Right lung (tissue), 5 donors: ENCODE measurements around the gene TEX264. TPM values are rescaled to one million over a fixed set of nuclear protein-coding genes. Genes with fewer than 3 reads are reported as not detected.

Experiments
- DNase-seq, 2 donors: peaks; one replicate each; pipeline ENCODE4 v3.0.0-alpha.2; 2013
- polyA plus RNA-seq, 5 donors: library from polyadenylated mRNA; unstranded; fragments of 120-200 nt; gene quantifications; one replicate each; pipeline versions ENCODE4 v1.2.1 to v1.2.3, GENCODE V29; 2013; ENCODE audit warnings: inconsistent platforms in 1 of 5, low replicate concordance in 1 of 5; ENCODE audit not compliant: insufficient read length in 5 of 5, insufficient read depth in 1 of 5

The TEX264 gene
- polyA plus RNA-seq, 5 donors, result 32.4 to 41.7 (median 36.9) TPM

- no peak for DNase-seq
Measured at GRCh38 chr3:51691949-51692348, 20.9 kb downstream of the TEX264 start.

GRCh38 chr3:51692980-51693395, 21.9 kb downstream of the TEX264 start:
- DNase-seq, result no peak

- no peak for DNase-seq
Measured at GRCh38 chr3:51696954-51697353, 25.9 kb downstream of the TEX264 start.

GRCh38 chr3:51698209-51698608, 27.2 kb downstream of the TEX264 start:
- DNase-seq, result no peak

- DNase-seq, result no peak
Measured at GRCh38 chr3:51700403-51700802, 29.4 kb downstream of the TEX264 start.

- no peak for DNase-seq
Measured at GRCh38 chr3:51702156-51702555, 31.1 kb downstream of the TEX264 start.

GRCh38 chr3:51703068-51703760, 32.2 kb downstream of the TEX264 start:
- DNase-seq, result no peak

GRCh38 chr3:51703761-51704510, 32.9 kb downstream of the TEX264 start:
- DNase-seq, result no peak

- DNase-seq, result no peak
Measured at GRCh38 chr3:51704511-51704950, 33.5 kb downstream of the TEX264 start.

GRCh38 chr3:51705276-51706020, 34.4 kb downstream of the TEX264 start:
- DNase-seq, result no peak

GRCh38 chr3:51706021-51706485, 35.0 kb downstream of the TEX264 start:
- no peak for DNase-seq

GRCh38 chr3:51706788-51707731, 36.0 kb downstream of the TEX264 start, which contains the start of gene GRM2:
Gene GRM2, plus strand, starts transcription at chr3:51707068. Its CDS starts 1,916 bp downstream, at chr3:51708984.
- DNase-seq, result peak; percentile 75 to 85

GRCh38 chr3:51708216-51708845, 37.3 kb downstream of the TEX264 start:
- no peak for DNase-seq

GRCh38 chr3:51709004-51709420, 38.0 kb downstream of the TEX264 start:
- no peak for DNase-seq

- no peak for DNase-seq
Measured at GRCh38 chr3:51709675-51710074, 38.6 kb downstream of the TEX264 start.

- DNase-seq, result no peak
Measured at GRCh38 chr3:51710631-51711351, 39.7 kb downstream of the TEX264 start.

- DNase-seq, result no peak
Measured at GRCh38 chr3:51711352-51712037, 40.4 kb downstream of the TEX264 start.

GRCh38 chr3:51712038-51712420, 41.0 kb downstream of the TEX264 start:
- no peak for DNase-seq

- DNase-seq, result no peak
Measured at GRCh38 chr3:51712511-51712931, 41.5 kb downstream of the TEX264 start.
